ENCODE data around the gene NTNG2.
A peak's percentile ranks its signal among the peaks of the same experiment; 100 is the strongest.

Gene NTNG2, protein sequence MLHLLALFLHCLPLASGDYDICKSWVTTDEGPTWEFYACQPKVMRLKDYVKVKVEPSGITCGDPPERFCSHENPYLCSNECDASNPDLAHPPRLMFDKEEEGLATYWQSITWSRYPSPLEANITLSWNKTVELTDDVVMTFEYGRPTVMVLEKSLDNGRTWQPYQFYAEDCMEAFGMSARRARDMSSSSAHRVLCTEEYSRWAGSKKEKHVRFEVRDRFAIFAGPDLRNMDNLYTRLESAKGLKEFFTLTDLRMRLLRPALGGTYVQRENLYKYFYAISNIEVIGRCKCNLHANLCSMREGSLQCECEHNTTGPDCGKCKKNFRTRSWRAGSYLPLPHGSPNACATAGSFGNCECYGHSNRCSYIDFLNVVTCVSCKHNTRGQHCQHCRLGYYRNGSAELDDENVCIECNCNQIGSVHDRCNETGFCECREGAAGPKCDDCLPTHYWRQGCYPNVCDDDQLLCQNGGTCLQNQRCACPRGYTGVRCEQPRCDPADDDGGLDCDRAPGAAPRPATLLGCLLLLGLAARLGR

DNA sequence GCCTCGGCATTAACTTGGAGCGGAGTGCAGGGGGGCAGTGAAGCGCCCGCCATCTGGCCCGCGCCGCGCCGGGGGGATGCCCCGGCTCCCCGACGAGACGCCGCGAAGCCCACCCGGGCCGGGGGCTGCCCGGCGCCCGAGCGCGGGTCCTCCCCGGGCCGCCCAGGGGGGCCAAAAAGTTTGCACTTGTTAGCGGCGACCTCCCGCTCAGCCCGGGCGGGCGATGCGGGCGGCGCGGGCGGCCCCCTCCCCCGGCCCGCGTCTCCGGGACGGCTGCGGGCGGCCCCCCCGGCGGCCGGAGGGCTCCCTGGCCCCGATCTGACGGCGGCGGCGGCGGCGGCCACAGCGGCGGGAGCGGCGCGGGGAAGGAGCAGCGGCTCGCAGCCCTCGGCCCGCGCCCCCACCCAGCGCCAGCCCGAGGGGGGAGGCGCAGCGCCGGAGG is at the start of gene NTNG2:
NTNG2 (plus strand) TSS at position 316 of the 442 bp plus-strand sequence. CDS start 4,774 bp downstream, outside the sequence.
- H3K4me3 ChIP-seq (replicated peaks; ENCODE audit: low read depth, low read length): peak within 1 kb of the TSS; percentile 44
- TF ChIP-seq, protein P1, sequence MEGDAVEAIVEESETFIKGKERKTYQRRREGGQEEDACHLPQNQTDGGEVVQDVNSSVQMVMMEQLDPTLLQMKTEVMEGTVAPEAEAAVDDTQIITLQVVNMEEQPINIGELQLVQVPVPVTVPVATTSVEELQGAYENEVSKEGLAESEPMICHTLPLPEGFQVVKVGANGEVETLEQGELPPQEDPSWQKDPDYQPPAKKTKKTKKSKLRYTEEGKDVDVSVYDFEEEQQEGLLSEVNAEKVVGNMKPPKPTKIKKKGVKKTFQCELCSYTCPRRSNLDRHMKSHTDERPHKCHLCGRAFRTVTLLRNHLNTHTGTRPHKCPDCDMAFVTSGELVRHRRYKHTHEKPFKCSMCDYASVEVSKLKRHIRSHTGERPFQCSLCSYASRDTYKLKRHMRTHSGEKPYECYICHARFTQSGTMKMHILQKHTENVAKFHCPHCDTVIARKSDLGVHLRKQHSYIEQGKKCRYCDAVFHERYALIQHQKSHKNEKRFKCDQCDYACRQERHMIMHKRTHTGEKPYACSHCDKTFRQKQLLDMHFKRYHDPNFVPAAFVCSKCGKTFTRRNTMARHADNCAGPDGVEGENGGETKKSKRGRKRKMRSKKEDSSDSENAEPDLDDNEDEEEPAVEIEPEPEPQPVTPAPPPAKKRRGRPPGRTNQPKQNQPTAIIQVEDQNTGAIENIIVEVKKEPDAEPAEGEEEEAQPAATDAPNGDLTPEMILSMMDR (IDR thresholded peaks at IDR 0.05; ENCODE audit: low read depth, low read length, missing control alignments): no peak

DNA sequence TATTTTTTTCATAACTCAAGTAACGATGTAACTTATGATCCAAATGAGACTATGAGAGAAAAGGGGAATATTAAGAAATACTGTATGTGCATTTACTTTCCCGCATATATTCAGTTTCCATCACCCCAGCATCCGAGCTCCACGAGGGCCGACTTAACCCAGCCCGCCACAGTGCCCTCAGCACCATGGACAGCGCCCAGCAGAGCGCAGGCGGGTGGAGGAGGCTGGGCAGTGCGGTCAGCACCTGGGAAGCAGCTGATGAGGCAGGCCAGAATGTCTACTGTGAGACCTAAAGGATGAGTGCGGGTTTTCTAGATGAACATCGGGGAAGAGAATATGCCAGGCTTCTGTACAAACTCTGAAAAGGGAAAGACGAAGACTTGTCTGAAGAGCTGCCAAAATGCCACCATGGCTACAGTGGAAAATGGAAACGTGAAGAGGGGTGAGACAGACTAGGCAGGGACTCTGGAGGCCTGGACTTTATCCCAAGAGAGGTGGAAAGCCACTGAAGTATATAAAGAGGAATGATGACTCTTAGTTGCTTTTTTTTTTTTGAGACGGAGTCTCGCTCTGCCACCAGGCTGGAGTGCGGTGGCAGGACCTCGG is 47.7 kb upstream of the NTNG2 start:
- TF ChIP-seq, protein P1 (IDR thresholded peaks at IDR 0.05; ENCODE audit: low read depth, low read length, missing control alignments): no peak
- no peak overlapping the region for H3K4me3 ChIP-seq (replicated peaks; ENCODE audit: low read depth, low read length)
- DNase-seq (ENCODE audit: extremely low read depth, low read depth): no peak

More for the DNA sequence above, at the start of gene NTNG2:
- DNase-seq (ENCODE audit: extremely low read depth, low read depth): no peak

DNA sequence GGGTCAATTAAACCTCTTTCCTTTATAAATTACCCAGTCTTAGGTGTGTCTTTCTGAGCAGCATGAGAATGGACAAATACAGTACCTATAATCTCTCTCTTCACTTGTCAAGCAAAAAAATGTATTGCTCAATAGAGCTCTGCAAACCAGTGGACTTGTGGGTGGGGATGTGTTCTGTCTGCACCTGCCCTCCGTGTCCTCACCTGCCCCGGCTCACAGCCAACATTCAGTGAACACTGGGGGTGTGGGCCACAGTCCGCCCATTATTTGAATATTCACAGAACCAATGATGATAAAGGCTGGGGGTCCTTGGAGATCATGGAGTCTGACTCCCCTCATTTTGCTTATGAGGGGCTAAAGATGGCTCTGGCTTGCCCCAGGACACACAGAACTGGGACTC is 45.3 kb upstream of the NTNG2 start:
- TF ChIP-seq, protein P1 (IDR thresholded peaks at IDR 0.05; ENCODE audit: low read depth, low read length, missing control alignments): no peak
- DNase-seq (ENCODE audit: extremely low read depth, low read depth): no peak

DNA sequence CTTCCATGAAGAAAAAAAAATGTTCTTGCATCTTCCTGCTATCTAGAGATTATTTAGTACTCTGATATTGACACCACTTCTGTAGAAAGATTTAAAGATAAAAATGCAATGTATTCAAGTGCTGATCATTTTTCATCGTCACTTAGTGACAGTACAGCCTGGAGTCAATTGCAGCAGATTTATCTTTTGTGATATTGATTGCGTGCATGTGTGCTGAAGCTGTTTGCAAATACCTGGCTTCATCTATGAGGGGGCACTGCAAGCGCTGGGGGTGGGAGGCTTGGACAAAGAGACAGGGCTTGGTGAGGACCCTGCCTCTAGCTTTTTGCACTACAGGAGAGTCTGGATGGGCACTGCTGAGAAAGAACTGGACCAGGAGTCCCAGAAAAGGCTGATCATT is 44.2 kb upstream of the NTNG2 start:
- TF ChIP-seq, protein P1 (IDR thresholded peaks at IDR 0.05; ENCODE audit: low read depth, low read length, missing control alignments): no peak
- no peak for DNase-seq (ENCODE audit: extremely low read depth, low read depth)
- no peak overlapping the region for H3K4me3 ChIP-seq (replicated peaks; ENCODE audit: low read depth, low read length)

More for the DNA sequence above, 45.3 kb upstream of the NTNG2 start:
- H3K4me3 ChIP-seq (replicated peaks; ENCODE audit: low read depth, low read length): no peak overlapping the region

DNA sequence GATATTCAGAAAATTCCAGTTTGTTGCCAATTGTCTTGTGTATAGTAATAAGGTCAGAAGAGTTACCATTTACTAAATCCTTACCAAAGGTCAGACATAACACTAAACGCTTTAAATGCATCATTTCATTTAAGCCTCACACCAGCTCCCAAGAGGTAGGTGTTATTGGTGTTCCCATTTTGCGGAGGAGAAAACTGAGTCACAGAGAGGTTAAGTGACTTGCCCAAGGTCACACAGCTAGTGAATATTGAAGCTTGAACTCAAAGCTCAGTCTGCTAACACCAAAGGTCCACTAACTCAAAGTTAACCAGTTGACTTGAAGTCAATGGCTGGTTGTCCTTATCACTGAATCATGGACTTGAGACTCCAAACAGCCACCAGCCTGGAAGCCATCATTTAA is 40.8 kb upstream of the NTNG2 start:
- TF ChIP-seq, protein P1 (IDR thresholded peaks at IDR 0.05; ENCODE audit: low read depth, low read length, missing control alignments): no peak
- no peak for DNase-seq (ENCODE audit: extremely low read depth, low read depth)
- H3K4me3 ChIP-seq (replicated peaks; ENCODE audit: low read depth, low read length): no peak overlapping the region

DNA sequence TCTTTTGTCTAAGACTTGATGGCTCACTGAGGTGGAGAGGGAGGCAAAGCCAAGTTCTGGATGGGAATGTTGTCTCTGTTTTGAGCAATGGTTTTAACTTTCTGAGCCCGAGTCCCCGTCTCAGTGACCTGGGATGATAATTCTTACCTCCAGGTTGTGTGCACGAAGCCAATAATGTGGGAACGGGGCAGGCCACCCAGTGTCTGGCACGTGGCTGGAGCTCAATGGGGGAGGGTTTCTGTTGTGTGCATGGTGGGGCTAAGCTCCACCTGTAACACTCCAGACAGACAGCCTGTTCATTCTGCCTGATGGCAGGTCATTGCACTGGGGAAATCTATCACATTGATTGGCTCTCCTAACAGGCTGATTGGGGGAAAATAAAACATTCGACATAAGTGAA is 37.1 kb upstream of the NTNG2 start:
- DNase-seq (ENCODE audit: extremely low read depth, low read depth): no peak
- TF ChIP-seq, protein P1 (IDR thresholded peaks at IDR 0.05; ENCODE audit: low read depth, low read length, missing control alignments): no peak
- no peak overlapping the region for H3K4me3 ChIP-seq (replicated peaks; ENCODE audit: low read depth, low read length)
